ENCODE measurements around the gene THYN1. TPM values are rescaled to one million over a fixed set of nuclear protein-coding genes. Genes with fewer than 3 reads are reported as not detected.

The THYN1 gene
- 67.1 and 71.8 TPM in 2 replicates for total RNA-seq

GRCh38 chr11:134253188-134253993, at the start of gene THYN1, which contains the start of gene ACAD8:
Gene THYN1 (minus strand): TSS chr11:134253352. CDS start chr11:134252882, 470 bp downstream.
Gene ACAD8 (plus strand): TSS chr11:134253568. CDS start chr11:134253601, 33 bp downstream.

GRCh38 chr11:134275534-134276395, 22.6 kb upstream of the THYN1 start, which contains the start of gene GLB1L3:
Gene GLB1L3 (plus strand): TSS chr11:134276379. CDS start chr11:134276741, 362 bp downstream.

GRCh38 chr11:134223836-134224709, 29.1 kb downstream of the THYN1 start, which contains the start of the genes NCAPD3 and VPS26B:
Gene NCAPD3 (minus strand): TSS chr11:134223967. CDS start chr11:134223926, 41 bp downstream.
Gene VPS26B (plus strand): TSS chr11:134224671. CDS start chr11:134225123, 452 bp downstream.

Other genes with a start within 250 kb of the THYN1 start
- gene JAM3, start 184.3 kb downstream of the THYN1 start, total RNA-seq: 5.6 and 13.7 TPM in 2 replicates
- gene NCAPD3, start 29.4 kb downstream of the THYN1 start, total RNA-seq: 10.2 and 17.2 TPM in 2 replicates
- 33.7 and 43.8 TPM in 2 replicates for gene VPS26B, start 28.7 kb downstream of the THYN1 start, total RNA-seq
- gene ACAD8, start 216 bp upstream of the THYN1 start, total RNA-seq: 16.5 and 16.9 TPM in 2 replicates
- gene GLB1L3, start 23.0 kb upstream of the THYN1 start, total RNA-seq: 0.70 and 2.3 TPM in 2 replicates
- gene GLB1L2, start 78.6 kb upstream of the THYN1 start, total RNA-seq: 1.2 and 2.0 TPM in 2 replicates
- 0.11 and 0.47 TPM in 2 replicates for gene B3GAT1, start 158.9 kb upstream of the THYN1 start, total RNA-seq